Measurements from ENCODE around the gene RARA. TPM values are rescaled to one million over a fixed set of nuclear protein-coding genes. Genes with fewer than 3 reads are reported as not detected.

Gene RARA
- total and polyA plus RNA-seq, 2 experiments from 2014 or later, result 7.4 to 15.9 TPM

DNA sequence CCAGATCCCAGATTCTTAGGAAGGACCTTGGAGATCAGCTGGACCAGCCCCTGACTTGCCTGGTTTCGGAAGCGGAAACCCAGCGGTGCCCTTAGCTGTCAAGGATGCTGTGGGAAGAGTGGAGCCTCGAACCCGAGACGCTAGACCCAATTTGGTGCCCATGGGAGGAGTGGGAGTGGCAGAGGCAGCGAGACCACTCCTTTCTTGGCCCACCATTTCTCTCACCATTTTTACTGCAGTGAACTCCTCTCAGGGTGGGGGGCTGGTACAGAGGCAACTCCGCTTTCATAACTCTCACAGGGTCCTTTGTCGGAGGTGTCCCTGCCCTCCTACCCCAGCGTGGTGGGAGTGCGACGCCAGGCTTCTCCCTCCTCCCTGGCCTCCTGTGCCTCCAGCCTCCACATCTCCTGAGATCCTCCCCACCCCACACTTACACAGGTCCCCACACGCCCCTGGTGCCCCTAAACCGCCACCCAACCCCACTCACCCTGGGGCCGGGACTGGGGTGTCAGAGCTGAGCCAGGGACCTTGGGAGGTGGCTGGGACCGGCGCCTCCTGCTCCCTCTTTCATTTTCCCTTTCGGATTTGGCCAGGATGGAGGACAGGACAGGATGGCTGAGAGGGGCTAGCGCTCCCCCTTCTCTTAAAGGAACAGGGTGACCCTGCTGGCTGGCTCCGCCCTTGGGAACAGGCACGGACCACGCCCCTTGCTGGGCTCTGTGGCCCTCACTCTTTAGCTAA, 55.3 kb downstream of the RARA start, which contains the start of gene GJD3:
Gene GJD3, minus strand, starts transcription at position 617 of the 741 bp plus-strand sequence. CDS start 922 bp downstream, outside the sequence.
- DNase-seq (ENCODE audit: low spot score), result peak; percentile 91

DNA sequence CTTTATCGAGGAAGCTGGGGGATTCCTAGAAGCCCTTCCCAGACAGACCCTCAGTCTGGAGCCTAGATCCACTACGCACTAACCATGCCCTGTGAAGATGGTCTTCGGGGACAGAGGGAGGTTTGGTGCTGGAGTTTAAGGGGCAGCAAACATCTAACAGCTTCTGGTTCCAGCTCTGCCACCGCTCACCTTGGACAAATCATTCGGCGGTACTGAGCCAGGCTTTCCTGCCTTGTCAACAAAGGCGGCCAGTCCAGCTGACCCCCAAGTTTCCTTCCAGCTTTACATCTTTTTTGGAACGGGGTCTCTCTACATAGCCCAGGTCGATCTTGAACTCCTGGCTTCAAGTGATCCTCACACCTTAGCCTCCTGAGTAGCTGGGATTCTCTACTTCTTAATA, 55.9 kb downstream of the RARA start:
- Histone ChIP-seq H3K9me2 (ENCODE audit: insufficient read depth) (no peaks in the 10 kb centered on the region), H4K20me1 (replicated peaks; ENCODE audit: insufficient read depth) (no peaks in the 10 kb centered on the region), H3K79me2 (replicated peaks; ENCODE audit: insufficient read depth) (no peaks in the 10 kb centered on the region), H3K4me3 (peak overlapping the region; percentile 59; the same call in 1 of the 2 replicates), H3K4me2 (peak overlapping the region; percentile 88), H2AFZ (peak overlapping the region; percentile 92; the same call in 1 of the 2 replicates), H3K36me3 (ENCODE audit: insufficient read depth) (no peaks in the 10 kb centered on the region), H3K27me3 (ENCODE audit: insufficient read depth) (peaks cover 43% of the 10 kb centered on the region), H3F3A (replicated peaks; ENCODE audit: low read depth) (peaks cover 8% of the 10 kb centered on the region; the same call in 1 of the 2 replicates), H3K4me1 (ENCODE audit: insufficient read depth) (peaks cover 22% of the 10 kb centered on the region), H3K27ac (ENCODE audit: low read depth) (no peak overlapping the region)
- Mint-ChIP-seq H3K27ac (no peak overlapping the region), H3K4me3 (peak overlapping the region; percentile 81; the same call in 2 of the 3 replicates), H3K4me1 (peaks cover 40% of the 10 kb centered on the region), H3K36me3 (ENCODE audit: low read depth) (no peaks in the 10 kb centered on the region), H3K9me3 (no peaks in the 10 kb centered on the region; the same call in 2 of the 3 replicates), H3K27me3 (ENCODE audit: insufficient read depth, low read depth, poor library complexity) (peaks cover 47% of the 10 kb centered on the region)
- no peak for DNase-seq (ENCODE audit: low spot score)
- no peak for ATAC-seq
- no peak for TF ChIP-seq CREB1 (CRISPR knock-in tag; IDR thresholded peaks at IDR 0.05; ENCODE audit: low read depth)
- no peak for TF ChIP-seq STAT1 (IDR thresholded peaks at IDR 0.05; ENCODE audit: unreplicated experiment)
- no peak for TF ChIP-seq EZH2phosphoT487 (IDR thresholded peaks at IDR 0.05; ENCODE audit: unreplicated experiment)
- no peak for TF ChIP-seq ZNF331 (CRISPR knock-in tag; IDR thresholded peaks at IDR 0.05; ENCODE audit: low read depth)
- TF ChIP-seq, protein P1, sequence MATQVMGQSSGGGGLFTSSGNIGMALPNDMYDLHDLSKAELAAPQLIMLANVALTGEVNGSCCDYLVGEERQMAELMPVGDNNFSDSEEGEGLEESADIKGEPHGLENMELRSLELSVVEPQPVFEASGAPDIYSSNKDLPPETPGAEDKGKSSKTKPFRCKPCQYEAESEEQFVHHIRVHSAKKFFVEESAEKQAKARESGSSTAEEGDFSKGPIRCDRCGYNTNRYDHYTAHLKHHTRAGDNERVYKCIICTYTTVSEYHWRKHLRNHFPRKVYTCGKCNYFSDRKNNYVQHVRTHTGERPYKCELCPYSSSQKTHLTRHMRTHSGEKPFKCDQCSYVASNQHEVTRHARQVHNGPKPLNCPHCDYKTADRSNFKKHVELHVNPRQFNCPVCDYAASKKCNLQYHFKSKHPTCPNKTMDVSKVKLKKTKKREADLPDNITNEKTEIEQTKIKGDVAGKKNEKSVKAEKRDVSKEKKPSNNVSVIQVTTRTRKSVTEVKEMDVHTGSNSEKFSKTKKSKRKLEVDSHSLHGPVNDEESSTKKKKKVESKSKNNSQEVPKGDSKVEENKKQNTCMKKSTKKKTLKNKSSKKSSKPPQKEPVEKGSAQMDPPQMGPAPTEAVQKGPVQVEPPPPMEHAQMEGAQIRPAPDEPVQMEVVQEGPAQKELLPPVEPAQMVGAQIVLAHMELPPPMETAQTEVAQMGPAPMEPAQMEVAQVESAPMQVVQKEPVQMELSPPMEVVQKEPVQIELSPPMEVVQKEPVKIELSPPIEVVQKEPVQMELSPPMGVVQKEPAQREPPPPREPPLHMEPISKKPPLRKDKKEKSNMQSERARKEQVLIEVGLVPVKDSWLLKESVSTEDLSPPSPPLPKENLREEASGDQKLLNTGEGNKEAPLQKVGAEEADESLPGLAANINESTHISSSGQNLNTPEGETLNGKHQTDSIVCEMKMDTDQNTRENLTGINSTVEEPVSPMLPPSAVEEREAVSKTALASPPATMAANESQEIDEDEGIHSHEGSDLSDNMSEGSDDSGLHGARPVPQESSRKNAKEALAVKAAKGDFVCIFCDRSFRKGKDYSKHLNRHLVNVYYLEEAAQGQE (IDR thresholded peaks at IDR 0.05; ENCODE audit: unreplicated experiment), result no peak
- TF ChIP-seq EZH2 (IDR thresholded peaks at IDR 0.05; ENCODE audit: low read depth, unreplicated experiment), result no peak
- no peak for TF ChIP-seq ZNF114 (CRISPR knock-in tag; IDR thresholded peaks at IDR 0.05)
- TF ChIP-seq, protein P2, sequence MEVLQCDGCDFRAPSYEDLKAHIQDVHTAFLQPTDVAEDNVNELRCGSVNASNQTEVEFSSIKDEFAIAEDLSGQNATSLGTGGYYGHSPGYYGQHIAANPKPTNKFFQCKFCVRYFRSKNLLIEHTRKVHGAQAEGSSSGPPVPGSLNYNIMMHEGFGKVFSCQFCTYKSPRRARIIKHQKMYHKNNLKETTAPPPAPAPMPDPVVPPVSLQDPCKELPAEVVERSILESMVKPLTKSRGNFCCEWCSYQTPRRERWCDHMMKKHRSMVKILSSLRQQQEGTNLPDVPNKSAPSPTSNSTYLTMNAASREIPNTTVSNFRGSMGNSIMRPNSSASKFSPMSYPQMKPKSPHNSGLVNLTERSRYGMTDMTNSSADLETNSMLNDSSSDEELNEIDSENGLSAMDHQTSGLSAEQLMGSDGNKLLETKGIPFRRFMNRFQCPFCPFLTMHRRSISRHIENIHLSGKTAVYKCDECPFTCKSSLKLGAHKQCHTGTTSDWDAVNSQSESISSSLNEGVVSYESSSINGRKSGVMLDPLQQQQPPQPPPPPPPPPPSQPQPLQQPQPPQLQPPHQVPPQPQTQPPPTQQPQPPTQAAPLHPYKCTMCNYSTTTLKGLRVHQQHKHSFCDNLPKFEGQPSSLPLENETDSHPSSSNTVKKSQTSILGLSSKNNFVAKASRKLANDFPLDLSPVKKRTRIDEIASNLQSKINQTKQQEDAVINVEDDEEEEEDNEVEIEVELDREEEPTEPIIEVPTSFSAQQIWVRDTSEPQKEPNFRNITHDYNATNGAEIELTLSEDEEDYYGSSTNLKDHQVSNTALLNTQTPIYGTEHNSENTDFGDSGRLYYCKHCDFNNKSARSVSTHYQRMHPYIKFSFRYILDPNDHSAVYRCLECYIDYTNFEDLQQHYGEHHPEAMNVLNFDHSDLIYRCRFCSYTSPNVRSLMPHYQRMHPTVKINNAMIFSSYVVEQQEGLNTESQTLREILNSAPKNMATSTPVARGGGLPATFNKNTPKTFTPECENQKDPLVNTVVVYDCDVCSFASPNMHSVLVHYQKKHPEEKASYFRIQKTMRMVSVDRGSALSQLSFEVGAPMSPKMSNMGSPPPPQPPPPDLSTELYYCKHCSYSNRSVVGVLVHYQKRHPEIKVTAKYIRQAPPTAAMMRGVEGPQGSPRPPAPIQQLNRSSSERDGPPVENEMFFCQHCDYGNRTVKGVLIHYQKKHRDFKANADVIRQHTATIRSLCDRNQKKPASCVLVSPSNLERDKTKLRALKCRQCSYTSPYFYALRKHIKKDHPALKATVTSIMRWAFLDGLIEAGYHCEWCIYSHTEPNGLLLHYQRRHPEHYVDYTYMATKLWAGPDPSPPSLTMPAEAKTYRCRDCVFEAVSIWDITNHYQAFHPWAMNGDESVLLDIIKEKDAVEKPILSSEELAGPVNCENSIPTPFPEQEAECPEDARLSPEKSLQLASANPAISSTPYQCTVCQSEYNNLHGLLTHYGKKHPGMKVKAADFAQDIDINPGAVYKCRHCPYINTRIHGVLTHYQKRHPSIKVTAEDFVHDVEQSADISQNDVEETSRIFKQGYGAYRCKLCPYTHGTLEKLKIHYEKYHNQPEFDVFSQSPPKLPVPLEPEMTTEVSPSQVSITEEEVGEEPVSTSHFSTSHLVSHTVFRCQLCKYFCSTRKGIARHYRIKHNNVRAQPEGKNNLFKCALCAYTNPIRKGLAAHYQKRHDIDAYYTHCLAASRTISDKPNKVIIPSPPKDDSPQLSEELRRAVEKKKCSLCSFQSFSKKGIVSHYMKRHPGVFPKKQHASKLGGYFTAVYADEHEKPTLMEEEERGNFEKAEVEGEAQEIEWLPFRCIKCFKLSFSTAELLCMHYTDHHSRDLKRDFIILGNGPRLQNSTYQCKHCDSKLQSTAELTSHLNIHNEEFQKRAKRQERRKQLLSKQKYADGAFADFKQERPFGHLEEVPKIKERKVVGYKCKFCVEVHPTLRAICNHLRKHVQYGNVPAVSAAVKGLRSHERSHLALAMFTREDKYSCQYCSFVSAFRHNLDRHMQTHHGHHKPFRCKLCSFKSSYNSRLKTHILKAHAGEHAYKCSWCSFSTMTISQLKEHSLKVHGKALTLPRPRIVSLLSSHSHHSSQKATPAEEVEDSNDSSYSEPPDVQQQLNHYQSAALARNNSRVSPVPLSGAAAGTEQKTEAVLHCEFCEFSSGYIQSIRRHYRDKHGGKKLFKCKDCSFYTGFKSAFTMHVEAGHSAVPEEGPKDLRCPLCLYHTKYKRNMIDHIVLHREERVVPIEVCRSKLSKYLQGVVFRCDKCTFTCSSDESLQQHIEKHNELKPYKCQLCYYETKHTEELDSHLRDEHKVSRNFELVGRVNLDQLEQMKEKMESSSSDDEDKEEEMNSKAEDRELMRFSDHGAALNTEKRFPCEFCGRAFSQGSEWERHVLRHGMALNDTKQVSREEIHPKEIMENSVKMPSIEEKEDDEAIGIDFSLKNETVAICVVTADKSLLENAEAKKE (CRISPR knock-in tag; IDR thresholded peaks at IDR 0.05), result no peak
- TF ChIP-seq JUNB (IDR thresholded peaks at IDR 0.05; ENCODE audit: unreplicated experiment), result no peak

More for the DNA sequence above, 55.3 kb downstream of the RARA start, which contains the start of gene GJD3:
- H3K4me1 ChIP-seq (ENCODE audit: insufficient read depth), result peaks cover 22% of the 10 kb centered on the region
- peak; percentile 53 for ATAC-seq
- peaks cover 40% of the 10 kb centered on the region for H3K4me1 Mint-ChIP-seq
- peaks cover 43% of the 10 kb centered on the region for H3K27me3 ChIP-seq (ENCODE audit: insufficient read depth)
- TF ChIP-seq STAT1 (IDR thresholded peaks at IDR 0.05; ENCODE audit: unreplicated experiment) (no peak), JUNB (IDR thresholded peaks at IDR 0.05; ENCODE audit: unreplicated experiment) (no peak), EZH2 (IDR thresholded peaks at IDR 0.05; ENCODE audit: low read depth, unreplicated experiment) (no peak), EZH2phosphoT487 (IDR thresholded peaks at IDR 0.05; ENCODE audit: unreplicated experiment) (no peak)
- peaks cover 48% of the 10 kb centered on the region for H3K27me3 Mint-ChIP-seq (ENCODE audit: insufficient read depth, low read depth, poor library complexity)
- H3K36me3 Mint-ChIP-seq (ENCODE audit: low read depth), result no peaks in the 10 kb centered on the region
- peak within 1 kb of the TSS; percentile 59 for H3K4me3 ChIP-seq
- H3K79me2 ChIP-seq (replicated peaks; ENCODE audit: insufficient read depth), result no peaks in the 10 kb centered on the region
- H3K27ac ChIP-seq (ENCODE audit: low read depth), result no peak within 1 kb of the TSS
- H3K9me3 Mint-ChIP-seq, result no peaks in the 10 kb centered on the region; the same call in 2 of the 3 replicates
- H2AFZ ChIP-seq, result peak within 1 kb of the TSS; percentile 92
- no peaks in the 10 kb centered on the region for H3K36me3 ChIP-seq (ENCODE audit: insufficient read depth)
- no peaks in the 10 kb centered on the region for H4K20me1 ChIP-seq (replicated peaks; ENCODE audit: insufficient read depth)
- H3F3A ChIP-seq (replicated peaks; ENCODE audit: low read depth), result peaks cover 8% of the 10 kb centered on the region; the same call in 1 of the 2 replicates
- H3K4me3 Mint-ChIP-seq, result peak within 1 kb of the TSS; percentile 81
- H3K27ac Mint-ChIP-seq, result no peak within 1 kb of the TSS
- peak within 1 kb of the TSS; percentile 88 for H3K4me2 ChIP-seq
- no peaks in the 10 kb centered on the region for H3K9me2 ChIP-seq (ENCODE audit: insufficient read depth)
